ENCODE data around the gene CLPSL2. TPM values are rescaled to one million over a fixed set of nuclear protein-coding genes. Genes with fewer than 3 reads are reported as not detected.
A peak's percentile ranks its signal among the peaks of the same experiment; 100 is the strongest.

Gene CLPSL2
- total RNA-seq, 1 donor from 2014 or later = not detected

DNA sequence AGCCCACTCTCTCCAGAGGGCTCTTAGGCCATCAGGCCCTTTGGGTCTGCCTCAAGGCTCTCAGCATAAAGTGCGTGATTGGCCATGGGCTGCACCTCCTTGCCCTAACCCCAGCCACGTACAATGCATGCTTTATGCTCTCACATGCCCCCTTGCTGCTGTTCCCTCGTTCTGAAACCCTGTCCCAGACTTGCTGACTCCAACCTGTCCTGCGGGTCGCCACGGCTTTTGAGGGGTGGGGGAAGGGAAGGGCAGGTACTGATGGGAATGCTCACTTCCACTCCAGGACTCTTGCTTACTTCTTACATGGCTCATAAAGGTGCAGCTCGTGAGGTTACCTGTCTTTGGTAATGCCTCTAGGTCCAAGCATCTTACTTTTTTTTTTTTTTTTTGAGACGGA is 33.6 kb upstream of the CLPSL2 start:
- H3K4me3 ChIP-seq = no peak overlapping the region
- H3K27me3 ChIP-seq (ENCODE audit: low read depth) = no peaks in the 10 kb centered on the region
- peaks cover 3% of the 10 kb centered on the region for H3K4me1 ChIP-seq
- no peak overlapping the region for H3K27ac ChIP-seq
- H3K36me3 ChIP-seq = no peaks in the 10 kb centered on the region
- no peak for DNase-seq
- TF ChIP-seq, protein P1, sequence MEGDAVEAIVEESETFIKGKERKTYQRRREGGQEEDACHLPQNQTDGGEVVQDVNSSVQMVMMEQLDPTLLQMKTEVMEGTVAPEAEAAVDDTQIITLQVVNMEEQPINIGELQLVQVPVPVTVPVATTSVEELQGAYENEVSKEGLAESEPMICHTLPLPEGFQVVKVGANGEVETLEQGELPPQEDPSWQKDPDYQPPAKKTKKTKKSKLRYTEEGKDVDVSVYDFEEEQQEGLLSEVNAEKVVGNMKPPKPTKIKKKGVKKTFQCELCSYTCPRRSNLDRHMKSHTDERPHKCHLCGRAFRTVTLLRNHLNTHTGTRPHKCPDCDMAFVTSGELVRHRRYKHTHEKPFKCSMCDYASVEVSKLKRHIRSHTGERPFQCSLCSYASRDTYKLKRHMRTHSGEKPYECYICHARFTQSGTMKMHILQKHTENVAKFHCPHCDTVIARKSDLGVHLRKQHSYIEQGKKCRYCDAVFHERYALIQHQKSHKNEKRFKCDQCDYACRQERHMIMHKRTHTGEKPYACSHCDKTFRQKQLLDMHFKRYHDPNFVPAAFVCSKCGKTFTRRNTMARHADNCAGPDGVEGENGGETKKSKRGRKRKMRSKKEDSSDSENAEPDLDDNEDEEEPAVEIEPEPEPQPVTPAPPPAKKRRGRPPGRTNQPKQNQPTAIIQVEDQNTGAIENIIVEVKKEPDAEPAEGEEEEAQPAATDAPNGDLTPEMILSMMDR (IDR thresholded peaks at IDR 0.05) = no peak
- intact Hi-C loops (cut with DNase I) = no loop called here
- no peak for ATAC-seq
- peaks cover under 1% of the 10 kb centered on the region for H3K9me3 ChIP-seq

DNA sequence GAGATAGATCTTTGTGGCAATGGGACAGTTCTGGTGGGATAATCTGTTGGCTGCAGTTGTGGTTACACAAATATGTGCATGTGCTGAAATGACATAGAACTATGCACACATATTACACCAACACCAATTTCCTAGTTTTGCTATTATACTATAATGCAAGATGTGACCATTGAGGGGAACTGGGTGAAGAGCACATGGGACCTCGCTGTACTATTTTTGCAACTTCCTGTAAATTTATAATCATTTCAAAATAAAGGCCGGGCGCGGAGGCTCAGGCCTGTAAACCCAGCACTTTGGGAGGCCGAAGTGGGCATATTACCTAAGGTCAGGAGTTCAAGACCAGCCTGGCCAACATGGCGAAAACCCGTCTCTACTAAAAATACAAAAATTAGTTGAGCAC is 30.9 kb upstream of the CLPSL2 start:
- no peak for DNase-seq
- Histone ChIP-seq H3K27ac (no peak overlapping the region), H3K36me3 (no peaks in the 10 kb centered on the region), H3K4me3 (no peak overlapping the region), H3K4me1 (peaks cover under 1% of the 10 kb centered on the region), H3K27me3 (ENCODE audit: low read depth) (no peaks in the 10 kb centered on the region), H3K9me3 (peaks cover 4% of the 10 kb centered on the region)
- intact Hi-C loops (cut with DNase I) = no loop called here
- TF ChIP-seq, protein P1 (IDR thresholded peaks at IDR 0.05) = no peak
- ATAC-seq = peak; percentile 55 to 62

DNA sequence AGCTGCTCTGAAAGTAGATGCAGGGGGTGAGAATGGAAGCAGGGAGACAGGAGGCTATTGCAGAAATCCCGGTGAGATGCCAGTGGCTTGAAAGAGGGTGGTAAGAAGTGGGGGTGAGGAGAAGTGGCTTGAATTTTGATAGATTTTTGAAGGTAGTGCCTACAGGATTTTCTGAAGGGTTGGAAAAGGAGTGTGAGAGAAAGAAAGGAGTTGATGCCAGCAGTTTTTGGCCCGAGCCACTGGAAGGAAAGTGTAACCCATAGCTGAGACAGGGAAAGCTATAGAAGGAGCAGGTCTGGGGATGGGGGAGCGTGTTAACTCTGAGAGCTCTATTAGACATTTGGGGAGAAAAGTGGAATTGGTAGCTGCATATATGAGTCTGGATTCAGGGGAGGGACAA is 29.9 kb upstream of the CLPSL2 start:
- Histone ChIP-seq H3K27ac (no peak overlapping the region), H3K9me3 (peaks cover 4% of the 10 kb centered on the region), H3K36me3 (no peaks in the 10 kb centered on the region), H3K27me3 (ENCODE audit: low read depth) (no peaks in the 10 kb centered on the region), H3K4me3 (no peak overlapping the region), H3K4me1 (no peaks in the 10 kb centered on the region)
- no peak for DNase-seq
- no peak for ATAC-seq
- TF ChIP-seq, protein P1 (IDR thresholded peaks at IDR 0.05) = no peak
- intact Hi-C loops (cut with DNase I) = no loop called here

DNA sequence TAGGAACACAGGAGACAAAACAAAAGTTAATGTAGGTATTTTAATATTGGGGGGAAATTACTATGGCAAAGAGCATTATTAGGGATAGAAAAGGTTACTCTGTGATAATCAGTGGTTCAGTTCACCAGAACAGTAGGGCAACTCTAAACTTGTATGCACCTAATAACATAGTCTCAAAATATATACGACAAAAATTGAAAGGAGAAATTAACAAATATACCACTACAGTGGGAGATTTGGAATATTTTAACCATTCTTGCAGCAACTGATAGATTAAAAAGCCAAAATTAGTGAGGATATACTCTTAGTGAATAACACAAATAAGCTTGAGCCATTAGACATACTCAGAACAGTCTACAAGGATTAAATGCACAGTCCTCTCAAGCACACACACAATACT is 28.5 kb upstream of the CLPSL2 start:
- H3K27ac ChIP-seq = no peak overlapping the region
- no peak for DNase-seq
- no peaks in the 10 kb centered on the region for H3K36me3 ChIP-seq
- peaks cover 4% of the 10 kb centered on the region for H3K9me3 ChIP-seq
- H3K27me3 ChIP-seq (ENCODE audit: low read depth) = no peaks in the 10 kb centered on the region
- TF ChIP-seq, protein P1 (IDR thresholded peaks at IDR 0.05) = no peak
- intact Hi-C loops (cut with DNase I) = no loop called here
- H3K4me3 ChIP-seq = no peak overlapping the region
- no peaks in the 10 kb centered on the region for H3K4me1 ChIP-seq
- no peak for ATAC-seq

DNA sequence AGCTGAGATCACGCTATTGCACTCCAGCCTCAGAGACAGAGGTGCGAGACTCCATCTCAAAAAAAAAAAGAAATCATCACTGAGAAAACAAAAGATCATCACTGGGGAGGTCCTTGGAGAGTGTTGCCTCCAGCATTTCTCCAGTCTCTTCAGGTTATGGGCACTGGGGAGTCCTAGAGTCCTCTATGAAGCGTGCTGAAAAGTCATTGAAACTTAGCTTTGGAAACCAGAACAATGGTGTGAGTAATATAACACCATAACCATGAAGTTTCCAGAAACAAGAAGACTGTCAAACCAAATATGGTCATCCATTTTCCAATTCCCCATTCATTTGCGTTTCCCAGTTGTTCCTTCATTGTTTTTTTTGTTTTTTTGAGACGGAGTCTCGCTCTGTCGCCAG is 25.8 kb upstream of the CLPSL2 start:
- Histone ChIP-seq H3K27ac (no peak overlapping the region), H3K27me3 (ENCODE audit: low read depth) (no peaks in the 10 kb centered on the region), H3K9me3 (peaks cover 4% of the 10 kb centered on the region), H3K4me3 (no peak overlapping the region), H3K4me1 (no peaks in the 10 kb centered on the region), H3K36me3 (no peaks in the 10 kb centered on the region)
- DNase-seq (no peak), ATAC-seq (no peak)
- intact Hi-C loops (cut with DNase I) = no loop called here
- TF ChIP-seq, protein P1 (IDR thresholded peaks at IDR 0.05) = no peak

DNA sequence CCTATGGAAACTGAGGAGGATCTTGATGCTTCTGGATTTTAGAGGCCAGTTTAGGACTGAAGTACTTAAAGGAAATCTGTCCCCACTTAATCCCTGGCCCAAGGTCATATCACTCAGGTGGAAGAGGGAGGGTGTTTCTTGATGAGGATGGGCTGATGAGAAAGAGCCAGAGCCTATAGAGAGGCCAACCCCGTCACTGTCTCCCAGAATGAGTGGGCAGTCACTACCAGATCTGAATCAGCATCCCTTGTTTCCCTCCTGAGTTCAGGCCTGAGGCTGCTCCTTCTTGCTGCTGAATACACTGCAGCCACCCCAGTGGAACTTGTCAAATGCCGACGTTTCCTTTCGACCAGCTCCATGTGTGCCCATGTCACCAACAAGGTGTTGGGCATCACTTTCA is 24.8 kb upstream of the CLPSL2 start:
- no peak for DNase-seq
- Histone ChIP-seq H3K27ac (no peak overlapping the region), H3K9me3 (peaks cover 4% of the 10 kb centered on the region), H3K4me3 (no peak overlapping the region), H3K36me3 (no peaks in the 10 kb centered on the region), H3K4me1 (no peaks in the 10 kb centered on the region), H3K27me3 (ENCODE audit: low read depth) (no peaks in the 10 kb centered on the region)
- ATAC-seq = no peak
- TF ChIP-seq, protein P1 (IDR thresholded peaks at IDR 0.05) = no peak
- intact Hi-C loops (cut with DNase I) = no loop called here

Measured in lower lobe of right lung (tissue), 2 donors.